HG03025 (cell line): ENCODE data around the gene LCN10.
"Not testable (repeated sequence)": the region's sequence is repeated elsewhere in the genome, so short reads cannot be mapped to it uniquely, and the experiment has no call there.

Experiments
- ATAC-seq: cut with Tn5 transposase; IDR thresholded peaks from one replicate; pipeline ENCODE4 v1.9.1; 2021; ENCODE audit warnings: mild to moderate bottlenecking, moderate library complexity; ENCODE audit not compliant: unreplicated experiment, low FRiP score

Gene LCN10

DNA sequence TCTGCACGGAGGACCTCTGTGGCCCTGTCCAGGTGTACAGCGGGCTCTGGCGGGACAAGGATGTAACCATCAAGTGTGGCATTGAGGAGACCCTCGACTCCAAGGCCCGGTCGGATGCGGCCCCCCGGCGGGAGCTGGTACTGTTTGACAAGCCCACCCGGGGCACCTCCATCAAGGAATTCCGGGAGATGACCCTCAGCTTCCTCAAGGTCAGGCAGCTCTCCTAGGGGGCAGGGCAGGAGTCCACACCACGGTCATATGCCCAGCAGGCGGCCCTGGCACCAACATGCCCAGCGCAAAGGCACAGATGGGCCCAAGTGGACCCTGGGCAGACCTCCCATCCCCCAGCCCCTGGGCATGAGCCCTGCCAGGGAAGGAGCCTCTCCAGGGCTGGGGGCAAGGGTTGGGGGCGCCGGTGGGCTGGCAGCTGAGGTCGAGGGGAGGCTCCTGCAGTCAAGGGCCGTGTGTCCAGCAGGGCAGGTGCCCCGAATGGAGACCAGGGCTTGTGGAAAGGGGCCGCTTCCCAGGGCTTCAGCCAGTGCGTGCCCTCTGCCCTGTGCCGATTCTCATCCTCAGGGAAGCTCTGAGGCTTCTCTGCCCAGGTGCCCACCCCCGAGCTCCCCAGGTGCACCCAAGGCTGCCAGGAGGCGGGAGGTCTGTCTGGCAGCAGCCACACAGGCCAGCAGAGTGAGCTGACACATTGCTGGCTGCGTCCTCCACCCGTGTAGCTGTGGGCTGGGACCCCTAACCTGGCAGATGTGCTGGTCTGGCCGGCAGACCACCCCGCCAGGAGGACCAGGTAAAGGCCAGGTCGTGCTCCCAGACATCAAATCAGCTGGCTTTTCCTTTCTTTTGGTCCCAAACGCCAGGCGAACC, 20.4 kb downstream of the LCN10 start:
- no peak for ATAC-seq

DNA sequence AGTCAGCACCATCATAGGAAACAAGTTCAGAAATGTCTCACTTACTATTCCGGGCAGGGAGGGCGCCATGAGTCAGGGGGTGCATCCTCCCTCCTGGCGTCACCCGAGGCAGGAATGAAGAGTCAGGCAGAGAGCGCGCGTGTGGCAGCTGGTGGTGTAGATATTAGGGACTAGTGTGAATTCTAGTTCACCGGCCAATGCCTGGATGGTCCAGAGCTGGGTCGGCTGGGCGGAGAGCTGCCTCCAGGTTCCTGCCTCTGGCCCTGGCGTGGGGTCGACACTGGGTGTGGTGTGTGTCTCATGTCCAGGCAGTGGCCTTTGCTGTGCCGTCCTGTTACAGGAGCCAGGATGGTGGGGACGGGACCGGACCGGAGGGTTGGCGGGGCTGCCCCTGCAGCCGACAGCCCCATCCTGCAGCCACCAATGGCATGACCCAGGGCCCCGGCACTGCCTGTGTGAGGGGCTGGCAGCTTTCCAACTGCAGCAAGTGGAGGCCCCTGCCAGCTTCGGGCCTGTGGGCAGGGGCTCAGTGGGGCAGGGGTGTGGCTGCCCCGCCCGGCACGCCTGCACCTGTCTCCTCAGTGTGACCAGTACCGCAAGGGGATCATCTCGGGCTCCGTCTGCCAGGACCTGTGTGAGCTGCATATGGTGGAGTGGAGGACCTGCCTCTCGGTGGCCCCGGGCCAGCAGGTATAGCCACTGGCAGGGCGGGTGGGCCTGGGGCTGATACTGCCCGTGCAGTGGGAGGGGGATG, 21.2 kb downstream of the LCN10 start:
- no peak for ATAC-seq

DNA sequence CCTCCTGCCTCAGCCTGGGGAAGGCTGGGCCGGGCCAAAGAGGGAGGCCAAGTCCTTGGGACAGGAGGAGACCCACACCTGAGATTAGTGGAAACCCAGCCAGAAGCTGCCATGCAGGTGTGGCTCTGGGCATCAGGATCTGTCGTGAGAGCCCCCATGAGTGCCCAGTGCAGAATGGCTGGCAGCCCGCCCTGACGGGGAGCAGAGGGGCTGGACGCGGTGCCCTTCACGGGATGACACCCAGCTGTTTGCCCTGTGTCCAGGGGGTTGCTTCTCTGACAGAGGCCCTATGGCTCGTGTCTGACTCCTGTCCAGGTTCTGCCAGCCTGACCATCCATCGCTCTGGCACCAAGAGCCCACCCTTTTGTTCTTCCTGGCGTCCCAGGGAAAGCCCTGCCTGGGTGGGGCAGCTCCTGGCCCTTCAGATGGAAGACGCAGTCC, 21.8 kb downstream of the LCN10 start:
- no peak for ATAC-seq

DNA sequence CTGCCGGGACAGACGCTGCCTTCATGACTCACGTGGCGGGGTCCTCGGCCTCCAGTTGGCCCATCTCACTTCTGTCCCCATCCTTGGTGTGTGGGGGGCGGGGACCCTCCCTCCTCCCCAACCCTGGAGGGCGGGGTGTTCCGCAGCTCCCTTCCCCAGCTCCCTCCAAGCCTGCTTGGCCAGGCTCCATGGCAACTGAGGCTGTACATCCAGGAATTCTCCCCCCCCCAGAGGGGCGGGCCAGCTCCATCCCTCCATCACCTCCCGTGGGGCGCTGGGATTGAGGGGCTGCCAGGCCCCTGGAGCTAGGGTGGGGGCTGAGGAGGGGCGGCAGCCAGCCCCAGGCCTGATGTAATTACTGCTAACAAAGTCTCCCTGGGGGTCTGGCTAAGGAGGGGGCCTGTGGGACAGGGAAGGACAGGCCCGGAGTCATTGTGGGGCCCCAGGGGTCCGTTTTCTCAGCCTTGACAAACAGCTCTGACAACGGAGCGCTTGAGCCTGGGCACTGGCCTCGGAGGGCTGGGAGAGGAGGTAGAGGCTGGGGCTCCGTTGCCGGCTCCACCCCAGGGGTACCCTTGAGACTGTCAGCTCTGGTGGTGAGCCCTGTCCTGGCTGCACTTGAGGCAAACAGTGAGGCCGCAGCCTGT, 22.4 kb downstream of the LCN10 start:
- ATAC-seq: no peak

DNA sequence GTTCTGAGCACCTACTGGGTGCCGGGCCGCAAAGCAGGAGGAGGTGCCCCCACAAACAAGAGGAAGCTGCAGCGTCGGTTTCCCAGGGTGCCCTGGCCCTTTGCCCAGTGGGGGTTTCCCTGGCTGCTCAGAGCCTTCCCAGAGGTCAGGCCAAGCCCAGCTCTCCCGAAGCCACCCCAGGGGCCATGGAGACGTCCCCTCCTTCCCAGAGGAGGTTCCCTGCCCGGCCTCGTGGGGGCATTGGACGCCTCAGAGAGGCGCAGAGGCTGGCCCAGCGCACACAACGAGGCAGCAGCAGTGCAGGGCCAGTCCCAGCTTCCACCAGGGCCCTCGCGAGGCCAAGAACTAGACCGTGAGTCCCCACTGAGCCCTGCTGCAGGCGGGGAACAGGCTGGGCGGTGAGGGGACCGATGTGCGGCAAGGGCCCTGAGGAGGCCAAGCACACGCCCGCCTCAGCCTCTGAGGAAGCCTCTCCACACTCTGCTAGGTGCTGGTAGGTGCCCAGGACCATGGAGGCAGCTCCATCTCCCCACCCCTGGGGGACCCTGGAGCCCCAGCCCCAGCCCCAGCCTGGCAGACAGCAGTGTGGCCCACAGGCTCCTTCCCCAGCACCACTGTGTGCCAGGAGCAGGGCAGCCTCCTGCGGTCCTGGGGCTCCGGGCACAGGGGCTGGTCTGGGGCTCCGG, 23.4 kb downstream of the LCN10 start:
- ATAC-seq: no peak

DNA sequence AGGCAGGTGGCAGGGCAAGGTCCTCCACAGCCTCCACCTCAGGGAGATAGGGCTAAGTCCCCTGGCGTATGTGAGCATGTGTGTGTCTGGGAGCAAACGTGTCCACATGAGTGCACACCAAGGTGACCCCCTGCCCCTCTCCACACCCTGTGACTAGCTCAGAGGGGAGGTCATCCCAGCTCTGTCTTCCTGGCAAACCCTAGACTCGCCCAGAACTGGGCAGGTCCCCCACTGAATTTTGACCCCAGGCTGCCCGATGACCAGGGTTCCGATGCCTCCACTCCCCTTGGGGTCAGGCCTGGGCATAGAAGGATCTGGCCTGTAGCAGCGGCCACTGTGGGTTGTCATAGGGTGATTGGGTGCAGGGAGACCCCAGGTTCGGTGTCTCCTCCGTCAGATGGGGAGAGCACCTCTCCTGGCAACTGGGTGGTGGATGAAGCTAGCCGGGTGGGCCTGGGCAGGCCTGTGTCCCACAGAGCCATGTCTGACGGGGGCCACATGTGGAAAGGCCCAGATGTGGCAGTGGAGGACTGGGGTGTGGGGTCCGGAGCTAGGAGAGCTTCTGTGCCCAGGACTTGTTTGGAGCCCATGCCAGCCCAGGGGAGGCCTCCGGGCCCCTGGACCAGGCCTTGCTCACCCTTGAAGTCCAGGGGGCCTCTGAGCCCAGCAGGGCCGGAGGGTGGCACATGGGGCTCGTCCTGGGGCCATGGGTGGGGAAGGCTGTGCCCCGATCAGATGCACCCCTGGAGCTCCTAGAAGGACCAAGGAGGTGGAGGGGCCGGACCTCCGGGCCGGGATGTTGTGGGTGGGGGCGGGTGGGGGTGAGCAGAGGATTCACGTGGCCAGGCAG, 24.2 kb downstream of the LCN10 start:
- ATAC-seq: no peak

DNA sequence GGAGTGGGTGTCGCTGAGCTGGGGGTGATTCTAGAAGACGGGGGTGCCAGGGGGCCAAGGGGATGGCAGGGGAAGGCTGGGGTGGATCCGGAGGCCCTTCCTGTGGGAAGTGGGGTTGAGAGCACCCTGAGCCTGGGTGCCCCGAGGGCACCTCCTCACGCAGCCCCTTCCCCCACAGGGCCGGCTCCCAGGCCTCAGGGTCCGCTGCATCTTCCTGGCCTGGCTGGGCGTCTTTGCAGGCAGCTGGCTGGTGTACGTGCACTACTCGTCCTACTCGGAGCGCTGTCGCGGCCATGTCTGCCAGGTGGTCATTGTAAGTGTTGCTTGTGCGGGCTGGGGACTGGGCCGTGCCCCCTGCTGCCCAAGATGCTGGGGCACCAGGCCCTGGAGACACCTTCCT, 25.3 kb downstream of the LCN10 start:
- ATAC-seq: no peak

DNA sequence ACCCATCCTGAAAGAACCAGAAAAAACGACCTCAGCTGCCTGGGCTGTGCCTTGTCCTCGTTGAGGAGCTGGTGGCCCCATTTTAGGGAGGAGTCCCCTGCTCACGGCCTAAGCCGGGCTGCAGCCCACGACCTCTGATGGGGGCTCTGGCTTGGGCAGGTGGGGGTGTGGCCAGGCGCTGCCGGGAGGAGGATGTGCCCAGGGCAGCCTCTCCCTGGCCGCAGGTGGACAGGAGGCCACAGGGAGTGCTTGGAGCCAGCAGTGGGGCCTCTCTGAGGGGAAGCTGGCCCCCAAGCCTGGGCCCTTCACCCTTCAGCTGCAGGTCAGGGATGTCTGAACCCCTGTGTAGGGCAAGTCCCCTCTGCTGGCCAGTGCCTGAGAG, 27.9 kb downstream of the LCN10 start:
- no peak for ATAC-seq

DNA sequence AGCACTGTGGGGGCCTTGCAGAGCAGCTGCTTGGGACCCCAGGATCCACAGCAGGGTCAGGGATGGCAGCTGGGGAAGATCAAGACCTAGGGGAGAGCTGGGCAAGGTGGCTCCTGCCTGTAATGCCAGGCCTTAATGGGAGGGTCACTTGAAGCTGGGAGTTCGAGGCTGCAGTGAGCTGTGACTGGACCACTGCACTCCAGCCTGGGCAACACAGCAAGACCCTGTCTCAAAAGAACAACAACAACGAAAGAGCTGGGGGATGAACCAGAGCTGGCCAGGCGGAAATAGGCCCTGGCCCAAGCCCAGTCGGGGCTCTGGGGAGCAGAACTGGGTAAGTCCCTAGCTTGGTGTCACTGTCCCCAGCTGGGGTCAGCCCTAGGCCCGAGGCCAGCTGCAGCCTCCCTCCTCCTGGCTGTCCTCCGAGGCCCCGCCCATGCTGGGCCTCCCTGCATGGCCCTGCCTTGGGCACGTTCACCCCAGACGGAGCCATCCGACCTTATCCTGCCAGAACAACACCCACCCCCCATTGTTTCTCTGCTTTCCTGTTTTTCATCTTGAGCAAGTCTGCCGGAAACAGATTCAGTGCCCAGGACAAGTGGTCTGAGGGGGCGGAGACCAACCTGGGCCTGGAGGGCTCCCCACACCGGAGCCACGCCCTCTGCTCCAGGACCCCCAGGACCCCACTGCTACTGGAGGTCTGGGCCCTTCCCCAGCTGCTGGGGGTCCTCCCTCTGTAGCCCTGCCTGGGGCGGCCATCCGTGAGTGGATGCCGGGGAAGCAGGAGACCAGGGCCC, 28.4 kb downstream of the LCN10 start:
- ATAC-seq: no peak

GRCh38 chr9:136713550-136713949, 29.2 kb downstream of the LCN10 start:
- ATAC-seq: no peak

DNA sequence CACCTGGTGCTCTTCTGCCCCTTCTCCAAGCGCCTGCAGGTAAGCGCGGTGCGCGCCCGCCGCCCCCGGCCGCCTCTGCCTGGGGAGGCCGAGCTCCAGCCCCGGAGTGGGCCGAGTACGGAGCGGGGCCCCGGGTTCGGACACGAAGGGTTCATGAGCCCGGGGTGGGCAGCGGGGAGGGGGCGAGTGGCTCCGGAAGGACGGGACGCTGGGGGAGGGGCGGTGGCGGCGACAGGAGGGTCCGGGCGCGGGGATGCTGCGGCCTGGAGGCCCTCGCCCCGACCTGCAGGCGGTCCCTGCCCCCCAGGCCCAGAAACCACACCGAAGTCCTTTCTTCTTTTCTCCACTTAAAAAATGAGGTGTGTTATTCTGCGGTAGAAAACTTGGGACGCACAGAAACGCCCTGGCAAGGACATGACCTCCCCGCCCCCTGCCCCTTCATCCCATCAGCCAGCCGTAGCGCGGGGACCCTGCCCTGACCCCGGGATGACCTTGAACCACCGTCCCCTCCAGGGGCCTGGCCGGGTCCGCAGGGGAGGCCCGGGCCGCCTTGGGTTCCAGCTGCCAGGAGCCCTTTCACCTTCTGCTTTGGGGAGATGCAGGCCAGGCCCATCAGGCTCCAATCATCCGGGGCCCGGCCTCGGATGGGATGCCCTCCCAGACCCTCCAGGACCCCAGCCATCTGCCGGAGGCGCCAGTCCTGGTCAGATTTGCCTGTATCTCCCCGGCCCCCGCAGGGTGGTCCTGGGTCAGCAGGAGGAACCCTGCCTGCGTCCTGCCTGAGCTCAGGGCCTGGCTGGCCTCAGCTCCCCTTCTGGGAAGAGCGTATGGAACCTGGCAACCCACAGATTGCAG, 29.8 kb downstream of the LCN10 start:
- no peak for ATAC-seq

- ATAC-seq: no peak
Measured at GRCh38 chr9:136711751-136712689, 30.7 kb downstream of the LCN10 start, which contains the start of gene DIPK1B. DIPK1B (plus strand) TSS chr9:136712572; CDS start chr9:136712666, 94 bp downstream.

DNA sequence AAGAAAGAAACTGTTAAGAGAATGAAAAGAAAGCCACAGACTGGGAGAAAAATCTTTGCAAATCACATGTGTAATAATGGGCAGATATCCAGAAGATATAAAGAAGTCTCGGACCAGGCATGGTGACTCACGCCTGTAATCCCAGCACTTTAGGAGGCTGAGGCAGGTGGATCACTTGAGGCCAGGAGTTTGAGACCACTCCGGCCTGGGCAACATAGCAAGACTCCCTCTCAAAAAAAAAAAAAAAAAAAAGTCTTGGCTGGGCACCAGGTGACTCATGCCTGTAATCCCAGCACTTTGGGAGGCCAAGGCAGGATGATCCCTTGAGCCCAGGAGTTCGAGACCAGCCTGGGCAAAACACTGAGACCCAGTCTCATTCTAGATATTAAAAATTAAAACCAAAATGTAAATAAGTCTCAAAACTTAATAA, 31.5 kb downstream of the LCN10 start:
- not testable (repeated sequence) for ATAC-seq

DNA sequence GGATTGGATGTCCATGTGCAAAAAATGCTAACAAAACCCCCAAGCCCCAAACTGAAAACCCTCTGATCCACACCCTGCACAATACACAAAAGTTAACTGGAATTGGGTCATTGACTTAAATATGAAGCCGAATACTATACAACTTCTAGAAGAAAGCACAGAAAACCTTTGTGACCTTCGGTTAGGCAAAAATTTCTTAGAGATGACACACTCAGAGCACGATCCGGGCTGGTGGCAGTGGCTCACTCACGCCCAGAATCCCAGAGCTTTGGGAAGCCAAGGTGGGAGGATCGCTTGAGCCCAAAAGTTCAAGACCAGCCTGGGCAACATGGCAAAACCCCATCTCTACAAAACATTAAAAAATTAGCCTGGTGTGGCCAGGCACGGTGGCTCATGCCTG, 32.2 kb downstream of the LCN10 start:
- ATAC-seq: no peak

GRCh38 chr9:136709454-136710109, 33.2 kb downstream of the LCN10 start:
- no peak for ATAC-seq

- ATAC-seq: no peak
Measured at GRCh38 chr9:136707849-136708517, 34.8 kb downstream of the LCN10 start.
